ENCODE results near the gene IGF2BP2.

The IGF2BP2 gene

GRCh38 chr3:185796431-185797107 is 28.3 kb downstream of the IGF2BP2 start:
- Histone ChIP-seq H2BK12ac (ENCODE audit: low read length) (no peak overlapping the region), H3K4ac (ENCODE audit: low read depth, low read length) (no peak overlapping the region), H3K79me2 (ENCODE audit: control insufficient read depth, insufficient read depth, low read length, poor library complexity) (peaks cover 19% of the 10 kb centered on the region), H4K91ac (ENCODE audit: low read depth, low read length) (no peak overlapping the region), H3K23ac (ENCODE audit: low read length) (no peak overlapping the region), H3K79me1 (ENCODE audit: low read length) (no peaks in the 10 kb centered on the region), H3K14ac (ENCODE audit: low read length) (no peak overlapping the region), H3K9ac (ENCODE audit: low read length) (no peak overlapping the region), H3K27ac (ENCODE audit: low read depth, low read length) (peak overlapping the region; percentile 38), H3K27me3 (ENCODE audit: insufficient read depth, low read length) (no peaks in the 10 kb centered on the region), H3K9me3 (ENCODE audit: insufficient read depth, low read depth, low read length) (no peaks in the 10 kb centered on the region), H2AK5ac (ENCODE audit: low read length) (no peak overlapping the region), H3K36me3 (ENCODE audit: control insufficient read depth in 1 of 2, insufficient read depth in 2 of 2, low read length in 2 of 2) (no peaks in the 10 kb centered on the region), H2BK120ac (ENCODE audit: insufficient read depth, low read length, poor library complexity) (no peak overlapping the region), H3K4me2 (ENCODE audit: low read length) (no peak overlapping the region), H4K12ac (ENCODE audit: low read depth, low read length) (no peak overlapping the region), H3K18ac (ENCODE audit: low read length) (no peak overlapping the region), H4K8ac (ENCODE audit: low read depth, low read length) (no peak overlapping the region), H3K4me1 (ENCODE audit: control insufficient read depth in 1 of 2, insufficient read depth in 2 of 2, low read length in 2 of 2) (peaks cover 15 to 32% of the 10 kb centered on the region in 2 experiments), H2BK5ac (ENCODE audit: low read depth, low read length, poor library complexity) (no peak overlapping the region), H2AFZ (ENCODE audit: insufficient read depth, low read length, poor library complexity) (no peak overlapping the region), H3K4me3 (ENCODE audit: low read depth, low read length) (no peak overlapping the region)
- peak; percentile 81 to 97 for DNase-seq
- no CpG with 5 or more reads among the region's 7 CpGs for WGBS (ENCODE audit: extremely low coverage, insufficient coverage, insufficient read length)

GRCh38 chr3:185793381-185793780 is 31.5 kb downstream of the IGF2BP2 start:
- whole genome bisulfite sequencing (ENCODE audit: extremely low coverage, insufficient coverage, insufficient read length), result no CpG with 5 or more reads among the region's 4 CpGs
- DNase-seq, result no peak
- no peak overlapping the region for H3K9ac ChIP-seq (ENCODE audit: low read length)

GRCh38 chr3:185792955-185793354 is 31.9 kb downstream of the IGF2BP2 start:
- no peak overlapping the region for H3K18ac ChIP-seq (ENCODE audit: low read length)
- peaks cover 1% of the 10 kb centered on the region for H3K79me1 ChIP-seq (ENCODE audit: low read length)
- H3K36me3 ChIP-seq (ENCODE audit: control insufficient read depth in 1 of 2, insufficient read depth in 2 of 2, low read length in 2 of 2), result no peaks in the 10 kb centered on the region
- H3K14ac ChIP-seq (ENCODE audit: low read length), result no peak overlapping the region
- H3K4me2 ChIP-seq (ENCODE audit: low read length), result no peak overlapping the region
- H3K9ac ChIP-seq (ENCODE audit: low read length), result no peak overlapping the region
- no peak overlapping the region for H4K91ac ChIP-seq (ENCODE audit: low read depth, low read length)
- no peak for DNase-seq
- H2BK120ac ChIP-seq (ENCODE audit: insufficient read depth, low read length, poor library complexity), result no peak overlapping the region
- H3K4me3 ChIP-seq (ENCODE audit: low read depth, low read length), result no peak overlapping the region
- H4K12ac ChIP-seq (ENCODE audit: low read depth, low read length), result no peak overlapping the region
- H3K4me1 ChIP-seq (ENCODE audit: control insufficient read depth in 1 of 2, insufficient read depth in 2 of 2, low read length in 2 of 2), result peaks cover 28 to 35% of the 10 kb centered on the region in 2 experiments
- H2BK5ac ChIP-seq (ENCODE audit: low read depth, low read length, poor library complexity), result no peak overlapping the region
- H2BK12ac ChIP-seq (ENCODE audit: low read length), result no peak overlapping the region
- no peak overlapping the region for H2AK5ac ChIP-seq (ENCODE audit: low read length)
- H3K9me3 ChIP-seq (ENCODE audit: insufficient read depth, low read depth, low read length), result no peaks in the 10 kb centered on the region
- WGBS (ENCODE audit: extremely low coverage, insufficient coverage, insufficient read length), result no CpG with 5 or more reads among the region's 3 CpGs
- H3K27ac ChIP-seq (ENCODE audit: low read depth, low read length), result peak overlapping the region; percentile 9
- peak overlapping the region; percentile 90 for H3K4ac ChIP-seq (ENCODE audit: low read depth, low read length)
- H3K23ac ChIP-seq (ENCODE audit: low read length), result peak overlapping the region; percentile 89
- H4K8ac ChIP-seq (ENCODE audit: low read depth, low read length), result no peak overlapping the region
- H2AFZ ChIP-seq (ENCODE audit: insufficient read depth, low read length, poor library complexity), result no peak overlapping the region
- peaks cover 22% of the 10 kb centered on the region for H3K79me2 ChIP-seq (ENCODE audit: control insufficient read depth, insufficient read depth, low read length, poor library complexity)
- no peaks in the 10 kb centered on the region for H3K27me3 ChIP-seq (ENCODE audit: insufficient read depth, low read length)

More at GRCh38 chr3:185793381-185793780, 31.5 kb downstream of the IGF2BP2 start:
- Histone ChIP-seq H3K9me3 (ENCODE audit: insufficient read depth, low read depth, low read length) (no peaks in the 10 kb centered on the region), H3K36me3 (ENCODE audit: control insufficient read depth in 1 of 2, insufficient read depth in 2 of 2, low read length in 2 of 2) (no peaks in the 10 kb centered on the region), H2AFZ (ENCODE audit: insufficient read depth, low read length, poor library complexity) (no peak overlapping the region), H2BK5ac (ENCODE audit: low read depth, low read length, poor library complexity) (no peak overlapping the region), H3K14ac (ENCODE audit: low read length) (no peak overlapping the region), H3K4me3 (ENCODE audit: low read depth, low read length) (peak overlapping the region; percentile 43), H2AK5ac (ENCODE audit: low read length) (no peak overlapping the region), H4K8ac (ENCODE audit: low read depth, low read length) (no peak overlapping the region), H3K27me3 (ENCODE audit: insufficient read depth, low read length) (no peaks in the 10 kb centered on the region), H4K12ac (ENCODE audit: low read depth, low read length) (no peak overlapping the region), H3K4me2 (ENCODE audit: low read length) (no peak overlapping the region), H3K79me1 (ENCODE audit: low read length) (peaks cover 1% of the 10 kb centered on the region), H3K23ac (ENCODE audit: low read length) (peak overlapping the region; percentile 89), H3K4ac (ENCODE audit: low read depth, low read length) (peak overlapping the region; percentile 90), H3K18ac (ENCODE audit: low read length) (no peak overlapping the region), H2BK120ac (ENCODE audit: insufficient read depth, low read length, poor library complexity) (no peak overlapping the region), H2BK12ac (ENCODE audit: low read length) (no peak overlapping the region), H4K91ac (ENCODE audit: low read depth, low read length) (no peak overlapping the region), H3K27ac (ENCODE audit: low read depth, low read length) (peak overlapping the region; percentile 9), H3K79me2 (ENCODE audit: control insufficient read depth, insufficient read depth, low read length, poor library complexity) (peaks cover 23% of the 10 kb centered on the region), H3K4me1 (ENCODE audit: control insufficient read depth in 1 of 2, insufficient read depth in 2 of 2, low read length in 2 of 2) (peaks cover 25 to 36% of the 10 kb centered on the region in 2 experiments)

GRCh38 chr3:185789891-185790830 is 34.7 kb downstream of the IGF2BP2 start:
- H4K91ac ChIP-seq (ENCODE audit: low read depth, low read length), result no peak overlapping the region
- DNase-seq, result peak in 1 of 2 donors; percentile 60
- H2BK12ac ChIP-seq (ENCODE audit: low read length), result no peak overlapping the region
- peak overlapping the region; percentile 1 for H4K8ac ChIP-seq (ENCODE audit: low read depth, low read length)
- H3K4me3 ChIP-seq (ENCODE audit: low read depth, low read length), result no peak overlapping the region
- no peak overlapping the region for H4K12ac ChIP-seq (ENCODE audit: low read depth, low read length)
- no peak overlapping the region for H3K18ac ChIP-seq (ENCODE audit: low read length)
- H3K27me3 ChIP-seq (ENCODE audit: insufficient read depth, low read length), result no peaks in the 10 kb centered on the region
- H3K4me2 ChIP-seq (ENCODE audit: low read length), result no peak overlapping the region
- peak overlapping the region; percentile 25 for H3K27ac ChIP-seq (ENCODE audit: low read depth, low read length)
- H3K9ac ChIP-seq (ENCODE audit: low read length), result no peak overlapping the region
- peak overlapping the region; percentile 53 for H2AK5ac ChIP-seq (ENCODE audit: low read length)
- no peak overlapping the region for H2BK120ac ChIP-seq (ENCODE audit: insufficient read depth, low read length, poor library complexity)
- H3K79me1 ChIP-seq (ENCODE audit: low read length), result peaks cover 3% of the 10 kb centered on the region
- peaks cover 14% of the 10 kb centered on the region for H3K79me2 ChIP-seq (ENCODE audit: control insufficient read depth, insufficient read depth, low read length, poor library complexity)
- H2BK5ac ChIP-seq (ENCODE audit: low read depth, low read length, poor library complexity), result no peak overlapping the region
- no peaks in the 10 kb centered on the region for H3K9me3 ChIP-seq (ENCODE audit: insufficient read depth, low read depth, low read length)
- no peak overlapping the region for H2AFZ ChIP-seq (ENCODE audit: insufficient read depth, low read length, poor library complexity)
- peaks cover 29 to 32% of the 10 kb centered on the region in 2 experiments for H3K4me1 ChIP-seq (ENCODE audit: control insufficient read depth in 1 of 2, insufficient read depth in 2 of 2, low read length in 2 of 2)
- H3K36me3 ChIP-seq (ENCODE audit: control insufficient read depth in 1 of 2, insufficient read depth in 2 of 2, low read length in 2 of 2), result no peaks in the 10 kb centered on the region
- H3K14ac ChIP-seq (ENCODE audit: low read length), result no peak overlapping the region
- no CpG with 5 or more reads among the region's 5 CpGs for WGBS (ENCODE audit: extremely low coverage, insufficient coverage, insufficient read length)
- H3K4ac ChIP-seq (ENCODE audit: low read depth, low read length), result peak overlapping the region; percentile 12
- H3K23ac ChIP-seq (ENCODE audit: low read length), result no peak overlapping the region
